WTC11 (cell line): ENCODE results near the gene SESTD1. TPM values are rescaled to one million over a fixed set of nuclear protein-coding genes. Genes with fewer than 3 reads are reported as not detected.

ENCODE experiments used
- ATAC-seq: fragments of 200-7000 bp; cut with Tn5 transposase; 2 replicates; pipeline ENCODE4 v1.10.0; 2021; ENCODE audit warnings: mild to moderate bottlenecking, moderate library complexity
- CTCF ChIA-PET: fragments of 300-600 bp; sonication (Branson Sonifier 250); formaldehyde crosslinking; loops from one replicate; lab custom pipeline; 2021; ENCODE audit warnings: antibody characterized with exemption; lab: Charles Lee
- POLR2A ChIA-PET: fragments of 350-600 bp; sonication (Branson Sonifier 250); formaldehyde crosslinking; loops from one replicate; lab custom pipeline; 2021; ENCODE audit warnings: antibody characterized with exemption; lab: Charles Lee
- DNase-seq: peaks from one replicate; pipeline ENCODE4 v3.0.0; 2021; ENCODE audit warnings: low spot score
- H3K27ac Mint-ChIP-seq: 2 replicates; pipeline ENCODE4 v1.8.0; 2021; ENCODE audit warnings: mixed read lengths
- H3K27me3 Mint-ChIP-seq: 2 replicates; pipeline ENCODE4 v1.8.0; 2021; ENCODE audit warnings: low read depth, mild to moderate bottlenecking, moderate library complexity, mixed read lengths
- H3K36me3 Mint-ChIP-seq: 2 replicates; pipeline ENCODE4 v1.8.0; 2021; ENCODE audit warnings: mixed read lengths
- H3K4me1 Mint-ChIP-seq: 2 replicates; pipeline ENCODE4 v1.8.0; 2022; ENCODE audit warnings: mixed read lengths
- H3K4me3 Mint-ChIP-seq: 2 replicates; pipeline ENCODE4 v1.8.0; 2021; ENCODE audit warnings: mild to moderate bottlenecking, moderate library complexity, mixed read lengths
- H3K9me3 Mint-ChIP-seq: 2 replicates; pipeline ENCODE4 v1.8.0; 2021; ENCODE audit warnings: mixed read lengths
- ESRRA ChIP-seq: sonication (generic); formaldehyde crosslinking; IDR thresholded peaks from 2 replicates; pipeline ENCODE4 v1.8.1; 2022; ENCODE audit warnings: mild to moderate bottlenecking, missing genetic modification reagents, borderline replicate concordance
- ETV6 ChIP-seq: sonication (generic); formaldehyde crosslinking; IDR thresholded peaks from 2 replicates; pipeline ENCODE4 v1.8.1; 2022; ENCODE audit warnings: mild to moderate bottlenecking, missing genetic modification reagents
- FOXJ3 ChIP-seq: sonication (generic); formaldehyde crosslinking; IDR thresholded peaks from 2 replicates; pipeline ENCODE4 v1.9.0; 2021; ENCODE audit warnings: missing genetic modification reagents, mild to moderate bottlenecking, borderline replicate concordance
- NR2C2 ChIP-seq: sonication (generic); formaldehyde crosslinking; IDR thresholded peaks from 2 replicates; pipeline ENCODE4 v1.8.0; 2022; ENCODE audit warnings: mild to moderate bottlenecking, missing genetic modification reagents
- total RNA-seq: library from RNA; stranded (reverse); gene quantifications from 3 replicates; pipeline ENCODE4 v1.2.3, GENCODE V29; 2021
- TF ChIP-seq, protein P1 (sequence below): fragments of 250-450 bp; sonication (Bioruptor Pico); IDR thresholded peaks from 2 replicates; pipeline ENCODE4 v1.9.0; 2021; ENCODE audit warnings: mild to moderate bottlenecking
- TF ChIP-seq, protein P2 (sequence below): sonication (generic); formaldehyde crosslinking; IDR thresholded peaks from 2 replicates; pipeline ENCODE4 v1.8.0; 2023; ENCODE audit warnings: missing genetic modification reagents, mild to moderate bottlenecking, borderline replicate concordance
- TF ChIP-seq, protein P3 (sequence below): sonication (generic); formaldehyde crosslinking; IDR thresholded peaks from 2 replicates; pipeline ENCODE4 v1.8.0; 2023; ENCODE audit warnings: mild to moderate bottlenecking, missing genetic modification reagents
- TF ChIP-seq, protein P4 (sequence below): fragments of 250-450 bp; sonication (Bioruptor Pico); IDR thresholded peaks from 2 replicates; pipeline ENCODE4 v1.9.0; 2021; ENCODE audit warnings: mild to moderate bottlenecking
- TF ChIP-seq, protein P5 (sequence below): sonication (generic); formaldehyde crosslinking; IDR thresholded peaks from 2 replicates; pipeline ENCODE4 v1.8.1; 2023; ENCODE audit warnings: mild to moderate bottlenecking, missing genetic modification reagents, moderate library complexity
- TF ChIP-seq, protein P6 (sequence below): sonication (generic); formaldehyde crosslinking; IDR thresholded peaks from 2 replicates; pipeline ENCODE4 v1.8.0; 2022; ENCODE audit warnings: mild to moderate bottlenecking, missing genetic modification reagents
- TF ChIP-seq, protein P7 (sequence below): sonication (generic); formaldehyde crosslinking; IDR thresholded peaks from 2 replicates; pipeline ENCODE4 v1.8.1; 2023; ENCODE audit warnings: mild to moderate bottlenecking, moderate library complexity, missing genetic modification reagents
- TF ChIP-seq, protein P8 (sequence below): sonication (generic); formaldehyde crosslinking; IDR thresholded peaks from 2 replicates; pipeline ENCODE4 v1.8.0; 2023; ENCODE audit warnings: missing genetic modification reagents

Gene SESTD1
- total RNA-seq, 1 experiment from 2014 or later = 59.9 TPM

DNA sequence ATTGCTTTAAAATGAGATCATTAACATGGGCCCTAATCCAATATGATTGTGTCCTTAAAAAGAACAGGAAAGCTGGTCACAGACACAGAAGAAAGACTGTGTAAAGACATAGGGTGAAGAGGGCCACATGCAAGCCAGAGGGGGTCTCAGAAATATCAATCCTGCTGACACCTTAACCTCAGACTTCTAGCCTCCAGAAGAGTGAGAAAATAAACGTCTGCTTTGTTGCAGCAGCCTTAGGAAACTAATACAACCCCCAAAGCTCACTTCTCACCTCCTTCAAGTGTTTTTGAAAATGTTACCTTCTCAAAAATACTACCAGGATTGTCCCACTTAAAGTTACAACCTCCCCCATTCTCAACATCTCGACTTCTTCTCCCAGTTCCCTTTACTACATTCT is 39.8 kb upstream of the SESTD1 start (continued):
- TF ChIP-seq, protein P1, sequence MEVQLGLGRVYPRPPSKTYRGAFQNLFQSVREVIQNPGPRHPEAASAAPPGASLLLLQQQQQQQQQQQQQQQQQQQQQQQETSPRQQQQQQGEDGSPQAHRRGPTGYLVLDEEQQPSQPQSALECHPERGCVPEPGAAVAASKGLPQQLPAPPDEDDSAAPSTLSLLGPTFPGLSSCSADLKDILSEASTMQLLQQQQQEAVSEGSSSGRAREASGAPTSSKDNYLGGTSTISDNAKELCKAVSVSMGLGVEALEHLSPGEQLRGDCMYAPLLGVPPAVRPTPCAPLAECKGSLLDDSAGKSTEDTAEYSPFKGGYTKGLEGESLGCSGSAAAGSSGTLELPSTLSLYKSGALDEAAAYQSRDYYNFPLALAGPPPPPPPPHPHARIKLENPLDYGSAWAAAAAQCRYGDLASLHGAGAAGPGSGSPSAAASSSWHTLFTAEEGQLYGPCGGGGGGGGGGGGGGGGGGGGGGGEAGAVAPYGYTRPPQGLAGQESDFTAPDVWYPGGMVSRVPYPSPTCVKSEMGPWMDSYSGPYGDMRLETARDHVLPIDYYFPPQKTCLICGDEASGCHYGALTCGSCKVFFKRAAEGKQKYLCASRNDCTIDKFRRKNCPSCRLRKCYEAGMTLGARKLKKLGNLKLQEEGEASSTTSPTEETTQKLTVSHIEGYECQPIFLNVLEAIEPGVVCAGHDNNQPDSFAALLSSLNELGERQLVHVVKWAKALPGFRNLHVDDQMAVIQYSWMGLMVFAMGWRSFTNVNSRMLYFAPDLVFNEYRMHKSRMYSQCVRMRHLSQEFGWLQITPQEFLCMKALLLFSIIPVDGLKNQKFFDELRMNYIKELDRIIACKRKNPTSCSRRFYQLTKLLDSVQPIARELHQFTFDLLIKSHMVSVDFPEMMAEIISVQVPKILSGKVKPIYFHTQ (CRISPR knock-in tag) = no peak
- TF ChIP-seq, protein P2, sequence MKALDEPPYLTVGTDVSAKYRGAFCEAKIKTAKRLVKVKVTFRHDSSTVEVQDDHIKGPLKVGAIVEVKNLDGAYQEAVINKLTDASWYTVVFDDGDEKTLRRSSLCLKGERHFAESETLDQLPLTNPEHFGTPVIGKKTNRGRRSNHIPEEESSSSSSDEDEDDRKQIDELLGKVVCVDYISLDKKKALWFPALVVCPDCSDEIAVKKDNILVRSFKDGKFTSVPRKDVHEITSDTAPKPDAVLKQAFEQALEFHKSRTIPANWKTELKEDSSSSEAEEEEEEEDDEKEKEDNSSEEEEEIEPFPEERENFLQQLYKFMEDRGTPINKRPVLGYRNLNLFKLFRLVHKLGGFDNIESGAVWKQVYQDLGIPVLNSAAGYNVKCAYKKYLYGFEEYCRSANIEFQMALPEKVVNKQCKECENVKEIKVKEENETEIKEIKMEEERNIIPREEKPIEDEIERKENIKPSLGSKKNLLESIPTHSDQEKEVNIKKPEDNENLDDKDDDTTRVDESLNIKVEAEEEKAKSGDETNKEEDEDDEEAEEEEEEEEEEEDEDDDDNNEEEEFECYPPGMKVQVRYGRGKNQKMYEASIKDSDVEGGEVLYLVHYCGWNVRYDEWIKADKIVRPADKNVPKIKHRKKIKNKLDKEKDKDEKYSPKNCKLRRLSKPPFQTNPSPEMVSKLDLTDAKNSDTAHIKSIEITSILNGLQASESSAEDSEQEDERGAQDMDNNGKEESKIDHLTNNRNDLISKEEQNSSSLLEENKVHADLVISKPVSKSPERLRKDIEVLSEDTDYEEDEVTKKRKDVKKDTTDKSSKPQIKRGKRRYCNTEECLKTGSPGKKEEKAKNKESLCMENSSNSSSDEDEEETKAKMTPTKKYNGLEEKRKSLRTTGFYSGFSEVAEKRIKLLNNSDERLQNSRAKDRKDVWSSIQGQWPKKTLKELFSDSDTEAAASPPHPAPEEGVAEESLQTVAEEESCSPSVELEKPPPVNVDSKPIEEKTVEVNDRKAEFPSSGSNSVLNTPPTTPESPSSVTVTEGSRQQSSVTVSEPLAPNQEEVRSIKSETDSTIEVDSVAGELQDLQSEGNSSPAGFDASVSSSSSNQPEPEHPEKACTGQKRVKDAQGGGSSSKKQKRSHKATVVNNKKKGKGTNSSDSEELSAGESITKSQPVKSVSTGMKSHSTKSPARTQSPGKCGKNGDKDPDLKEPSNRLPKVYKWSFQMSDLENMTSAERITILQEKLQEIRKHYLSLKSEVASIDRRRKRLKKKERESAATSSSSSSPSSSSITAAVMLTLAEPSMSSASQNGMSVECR (CRISPR knock-in tag) = no peak
- TF ChIP-seq, all 79 proteins: peak for 0

DNA sequence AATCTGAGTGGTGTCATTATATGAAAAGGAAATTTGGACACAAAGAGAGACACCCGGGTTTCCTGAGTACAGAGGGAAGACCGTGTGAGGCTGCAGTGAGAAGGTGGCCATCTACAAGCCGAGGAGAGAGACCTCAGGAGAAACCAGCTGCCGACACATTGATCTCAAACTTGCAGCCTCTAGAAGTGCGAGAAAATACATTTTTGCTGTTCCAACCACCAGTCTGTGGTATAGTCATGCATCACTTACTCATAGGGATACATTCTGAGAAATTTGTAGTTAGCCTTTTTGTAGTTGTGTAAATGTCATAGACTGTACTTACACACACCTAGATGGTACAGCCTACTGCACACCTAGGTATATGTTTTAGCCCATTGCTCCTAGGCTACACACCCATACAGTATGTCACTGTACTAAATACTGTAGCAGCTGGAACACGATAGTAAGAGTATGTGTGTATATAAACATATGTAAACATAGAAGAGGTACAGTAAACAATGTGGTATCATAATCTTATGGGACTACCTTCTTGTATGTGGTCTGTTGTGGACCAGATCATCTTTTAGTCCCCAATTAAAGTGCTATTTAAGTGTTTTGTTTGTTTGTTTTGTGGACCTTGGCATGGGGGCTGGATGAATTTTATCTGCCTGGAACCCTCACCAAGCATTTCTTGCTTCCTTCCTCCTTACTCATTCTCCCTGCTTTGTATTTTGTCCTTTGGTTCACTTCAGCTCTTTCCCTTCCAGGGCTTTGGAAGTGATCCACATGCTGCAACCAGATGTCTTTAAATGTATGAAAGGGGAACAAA is 38.3 kb upstream of the SESTD1 start:
- Mint-ChIP-seq H3K27me3 (no peaks in the 10 kb centered on the region), H3K9me3 (peaks cover 13% of the 10 kb centered on the region)
- DNase-seq = no peak
- TF ChIP-seq FOXJ3 (CRISPR knock-in tag) (no peak), ESRRA (CRISPR knock-in tag) (no peak), NR2C2 (no peak), ETV6 (CRISPR knock-in tag) (no peak)
- TF ChIP-seq, protein P3, sequence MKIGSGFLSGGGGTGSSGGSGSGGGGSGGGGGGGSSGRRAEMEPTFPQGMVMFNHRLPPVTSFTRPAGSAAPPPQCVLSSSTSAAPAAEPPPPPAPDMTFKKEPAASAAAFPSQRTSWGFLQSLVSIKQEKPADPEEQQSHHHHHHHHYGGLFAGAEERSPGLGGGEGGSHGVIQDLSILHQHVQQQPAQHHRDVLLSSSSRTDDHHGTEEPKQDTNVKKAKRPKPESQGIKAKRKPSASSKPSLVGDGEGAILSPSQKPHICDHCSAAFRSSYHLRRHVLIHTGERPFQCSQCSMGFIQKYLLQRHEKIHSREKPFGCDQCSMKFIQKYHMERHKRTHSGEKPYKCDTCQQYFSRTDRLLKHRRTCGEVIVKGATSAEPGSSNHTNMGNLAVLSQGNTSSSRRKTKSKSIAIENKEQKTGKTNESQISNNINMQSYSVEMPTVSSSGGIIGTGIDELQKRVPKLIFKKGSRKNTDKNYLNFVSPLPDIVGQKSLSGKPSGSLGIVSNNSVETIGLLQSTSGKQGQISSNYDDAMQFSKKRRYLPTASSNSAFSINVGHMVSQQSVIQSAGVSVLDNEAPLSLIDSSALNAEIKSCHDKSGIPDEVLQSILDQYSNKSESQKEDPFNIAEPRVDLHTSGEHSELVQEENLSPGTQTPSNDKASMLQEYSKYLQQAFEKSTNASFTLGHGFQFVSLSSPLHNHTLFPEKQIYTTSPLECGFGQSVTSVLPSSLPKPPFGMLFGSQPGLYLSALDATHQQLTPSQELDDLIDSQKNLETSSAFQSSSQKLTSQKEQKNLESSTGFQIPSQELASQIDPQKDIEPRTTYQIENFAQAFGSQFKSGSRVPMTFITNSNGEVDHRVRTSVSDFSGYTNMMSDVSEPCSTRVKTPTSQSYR = no peak
- TF ChIP-seq, protein P4, sequence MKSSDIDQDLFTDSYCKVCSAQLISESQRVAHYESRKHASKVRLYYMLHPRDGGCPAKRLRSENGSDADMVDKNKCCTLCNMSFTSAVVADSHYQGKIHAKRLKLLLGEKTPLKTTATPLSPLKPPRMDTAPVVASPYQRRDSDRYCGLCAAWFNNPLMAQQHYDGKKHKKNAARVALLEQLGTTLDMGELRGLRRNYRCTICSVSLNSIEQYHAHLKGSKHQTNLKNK (CRISPR knock-in tag) = no peak
- TF ChIP-seq, protein P5, sequence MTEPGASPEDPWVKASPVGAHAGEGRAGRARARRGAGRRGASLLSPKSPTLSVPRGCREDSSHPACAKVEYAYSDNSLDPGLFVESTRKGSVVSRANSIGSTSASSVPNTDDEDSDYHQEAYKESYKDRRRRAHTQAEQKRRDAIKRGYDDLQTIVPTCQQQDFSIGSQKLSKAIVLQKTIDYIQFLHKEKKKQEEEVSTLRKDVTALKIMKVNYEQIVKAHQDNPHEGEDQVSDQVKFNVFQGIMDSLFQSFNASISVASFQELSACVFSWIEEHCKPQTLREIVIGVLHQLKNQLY (CRISPR knock-in tag) = no peak
- TF ChIP-seq, protein P6, sequence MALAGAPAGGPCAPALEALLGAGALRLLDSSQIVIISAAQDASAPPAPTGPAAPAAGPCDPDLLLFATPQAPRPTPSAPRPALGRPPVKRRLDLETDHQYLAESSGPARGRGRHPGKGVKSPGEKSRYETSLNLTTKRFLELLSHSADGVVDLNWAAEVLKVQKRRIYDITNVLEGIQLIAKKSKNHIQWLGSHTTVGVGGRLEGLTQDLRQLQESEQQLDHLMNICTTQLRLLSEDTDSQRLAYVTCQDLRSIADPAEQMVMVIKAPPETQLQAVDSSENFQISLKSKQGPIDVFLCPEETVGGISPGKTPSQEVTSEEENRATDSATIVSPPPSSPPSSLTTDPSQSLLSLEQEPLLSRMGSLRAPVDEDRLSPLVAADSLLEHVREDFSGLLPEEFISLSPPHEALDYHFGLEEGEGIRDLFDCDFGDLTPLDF = no peak
- TF ChIP-seq, protein P7, sequence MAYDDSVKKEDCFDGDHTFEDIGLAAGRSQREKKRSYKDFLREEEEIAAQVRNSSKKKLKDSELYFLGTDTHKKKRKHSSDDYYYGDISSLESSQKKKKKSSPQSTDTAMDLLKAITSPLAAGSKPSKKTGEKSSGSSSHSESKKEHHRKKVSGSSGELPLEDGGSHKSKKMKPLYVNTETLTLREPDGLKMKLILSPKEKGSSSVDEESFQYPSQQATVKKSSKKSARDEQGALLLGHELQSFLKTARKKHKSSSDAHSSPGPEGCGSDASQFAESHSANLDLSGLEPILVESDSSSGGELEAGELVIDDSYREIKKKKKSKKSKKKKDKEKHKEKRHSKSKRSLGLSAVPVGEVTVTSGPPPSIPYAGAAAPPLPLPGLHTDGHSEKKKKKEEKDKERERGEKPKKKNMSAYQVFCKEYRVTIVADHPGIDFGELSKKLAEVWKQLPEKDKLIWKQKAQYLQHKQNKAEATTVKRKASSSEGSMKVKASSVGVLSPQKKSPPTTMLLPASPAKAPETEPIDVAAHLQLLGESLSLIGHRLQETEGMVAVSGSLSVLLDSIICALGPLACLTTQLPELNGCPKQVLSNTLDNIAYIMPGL (CRISPR knock-in tag) = no peak
- TF ChIP-seq, protein P2 (CRISPR knock-in tag) = no peak
- TF ChIP-seq, protein P8, sequence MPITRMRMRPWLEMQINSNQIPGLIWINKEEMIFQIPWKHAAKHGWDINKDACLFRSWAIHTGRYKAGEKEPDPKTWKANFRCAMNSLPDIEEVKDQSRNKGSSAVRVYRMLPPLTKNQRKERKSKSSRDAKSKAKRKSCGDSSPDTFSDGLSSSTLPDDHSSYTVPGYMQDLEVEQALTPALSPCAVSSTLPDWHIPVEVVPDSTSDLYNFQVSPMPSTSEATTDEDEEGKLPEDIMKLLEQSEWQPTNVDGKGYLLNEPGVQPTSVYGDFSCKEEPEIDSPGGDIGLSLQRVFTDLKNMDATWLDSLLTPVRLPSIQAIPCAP (CRISPR knock-in tag) = no peak
- TF ChIP-seq, all 79 proteins: peak for 0
- peaks cover 9% of the 10 kb centered on the region for H3K4me1 Mint-ChIP-seq
- no peak overlapping the region for H3K4me3 Mint-ChIP-seq
- ATAC-seq = no peak
- ChIA-PET CTCF (no interaction called here), POLR2A (no interaction called here)
- H3K27ac Mint-ChIP-seq = no peak overlapping the region
- H3K36me3 Mint-ChIP-seq = peaks cover 6% of the 10 kb centered on the region
